K562 (cell line): ENCODE results near the gene SCFD2. TPM values are rescaled to one million over a fixed set of nuclear protein-coding genes. Genes with fewer than 3 reads are reported as not detected.

Experiments
- ATAC-seq: fragments of 200-7000 bp; cut with Tn5 transposase; 3 replicates; pipeline ENCODE4 v1.9.1; 2020; ENCODE audit warnings: moderate library complexity
- BruUV-seq: library from RNA; stranded (reverse); fragments of 400-500 nt; replicated peaks from 2 replicates; lab custom pipeline; 2021; lab: Mats Ljungman, UMichigan
- CTCF ChIA-PET: fragments of 300-600 bp; formaldehyde crosslinking; extraction: SDS; loops from one replicate; lab custom pipeline; 2021; ENCODE audit warnings: low intra/inter-chr PET ratio; lab: Yijun Ruan, JAX
- POLR2A ChIA-PET: fragments of 300-600, 350-650 bp; sonication (Branson Sonifier 250); formaldehyde crosslinking; extraction: SDS; loops from one replicate; lab custom pipeline; 2021; ENCODE audit warnings: antibody characterized with exemption, inconsistent platforms; lab: Yijun Ruan, JAX
- DNase-seq, 4 experiments: peaks; one replicate each; pipeline versions ENCODE4 v3.0.0 to v3.0.0-alpha.2; 2011 to 2018; ENCODE audit warnings: low spot score in 3 of 4, mixed read lengths in 3 of 4; ENCODE audit errors: extremely low read depth in 1 of 4
- FAIRE-seq: peaks from 2 replicates; lab custom pipeline; 2011; peaks lifted over from hg19 to GRCh38; lab: Jason Lieb, UNC
- H2AFZ ChIP-seq: 2 replicates; pipeline ENCODE4 v1.6.0; 2011; ENCODE audit warnings: low read depth, low read length, control low read depth, inconsistent platforms
- H3K27ac ChIP-seq: fragments of 200-600 bp; 3 replicates; pipeline ENCODE4 v1.8.0; 2011; ENCODE audit warnings: low read depth, mild to moderate bottlenecking, control low read depth, inconsistent platforms, low read length, moderate library complexity, mixed read lengths; ENCODE audit errors: extremely low read depth
- H3K27me3 ChIP-seq, 2 experiments: fragments of 300-600 bp in 1 of 2; 2 replicates in 1 of 2; 3 replicates in 1 of 2; pipeline versions ENCODE4 v1.6.0 to v1.8.0; 2011; ENCODE audit warnings: inconsistent platforms in 2 of 2, low read length in 2 of 2, mild to moderate bottlenecking in 1 of 2, mixed read lengths in 1 of 2, moderate library complexity in 1 of 2; ENCODE audit not compliant: control insufficient read depth in 2 of 2, insufficient read depth in 2 of 2
- H3K36me3 ChIP-seq: fragments of 300-600 bp; 3 replicates; pipeline ENCODE4 v1.8.0; 2011; ENCODE audit warnings: mild to moderate bottlenecking, low read length, inconsistent platforms; ENCODE audit not compliant: control insufficient read depth, insufficient read depth
- H3K4me1 ChIP-seq, 2 experiments: fragments of 200-600 bp in 1 of 2; replicated peaks in 1 of 2; 2 replicates in 1 of 2; 3 replicates in 1 of 2; pipeline versions ENCODE4 v1.5.1 to v1.8.0; 2011; ENCODE audit warnings: inconsistent platforms in 2 of 2, low read length in 2 of 2, mild to moderate bottlenecking in 1 of 2, mixed read lengths in 1 of 2, moderate library complexity in 1 of 2; ENCODE audit not compliant: control insufficient read depth in 2 of 2, insufficient read depth in 2 of 2
- H3K4me2 ChIP-seq: 2 replicates; pipeline ENCODE4 v1.6.1; 2011; ENCODE audit warnings: low read length, control low read depth, inconsistent platforms, mixed read lengths; ENCODE audit not compliant: insufficient read depth
- H3K4me3 ChIP-seq: fragments of 200-600 bp; sonication (generic), shearing (Covaris generic); 2 replicates; pipeline ENCODE4 v1.5.1; 2016; ENCODE audit warnings: control low read depth, inconsistent platforms
- H3K79me2 ChIP-seq: fragments of 200-600 bp; 3 replicates; pipeline ENCODE4 v1.8.0; 2011; ENCODE audit warnings: low read length, inconsistent platforms; ENCODE audit not compliant: control insufficient read depth, insufficient read depth
- H3K9ac ChIP-seq, 2 experiments: 2 replicates each; pipeline versions ENCODE4 v1.6.0 to v1.6.1; 2011; ENCODE audit warnings: low read depth in 2 of 2, low read length in 2 of 2, control low read depth in 1 of 2, inconsistent platforms in 1 of 2, mild to moderate bottlenecking in 1 of 2, mixed read lengths in 1 of 2; ENCODE audit not compliant: insufficient read depth in 1 of 2
- H3K9me1 ChIP-seq: one replicate; pipeline ENCODE4 v1.6.0; 2011; ENCODE audit warnings: inconsistent platforms, mild to moderate bottlenecking, low read length, moderate library complexity; ENCODE audit not compliant: control insufficient read depth, insufficient read depth
- H3K9me3 ChIP-seq: replicated peaks from 2 replicates; pipeline ENCODE4 v1.5.1; 2011; ENCODE audit warnings: low read depth, low read length, inconsistent platforms; ENCODE audit not compliant: control insufficient read depth, insufficient read depth
- H4K20me1 ChIP-seq: replicated peaks from 2 replicates; pipeline ENCODE4 v1.6.1; 2011; ENCODE audit warnings: low read length, inconsistent platforms, mixed read lengths; ENCODE audit not compliant: control insufficient read depth, insufficient read depth
- CBFB ChIP-seq: sonication (generic); formaldehyde crosslinking; IDR thresholded peaks from 2 replicates; pipeline ENCODE4 v1.4.0; 2020; ENCODE audit warnings: mild to moderate bottlenecking, missing genetic modification reagents
- CBX1 ChIP-seq: sonication (generic); IDR thresholded peaks from 2 replicates; pipeline ENCODE4 v1.6.1; 2016; ENCODE audit warnings: antibody characterized with exemption, low read depth, mild to moderate bottlenecking
- ELF4 ChIP-seq: fragments of 450-650 bp; formaldehyde crosslinking; IDR thresholded peaks from 2 replicates; pipeline ENCODE4 v1.4.0; 2022; ENCODE audit warnings: missing genetic modification characterization
- ETV5 ChIP-seq: sonication (generic); formaldehyde crosslinking; IDR thresholded peaks from 2 replicates; pipeline ENCODE4 v1.4.0; 2020; ENCODE audit warnings: low read depth, mild to moderate bottlenecking, missing genetic modification reagents
- FOXP4 ChIP-seq: sonication (generic); formaldehyde crosslinking; IDR thresholded peaks from 2 replicates; pipeline ENCODE4 v1.8.0; 2022; ENCODE audit warnings: mild to moderate bottlenecking, missing genetic modification reagents, borderline replicate concordance
- KLF6 ChIP-seq: fragments of 250-450 bp; sonication (Bioruptor Pico); IDR thresholded peaks from 2 replicates; pipeline ENCODE4 v1.4.0; 2020; ENCODE audit warnings: mild to moderate bottlenecking, moderate library complexity, borderline replicate concordance
- MAX ChIP-seq: sonication (generic); formaldehyde crosslinking; IDR thresholded peaks from 2 replicates; pipeline ENCODE4 v1.9.0; 2022; ENCODE audit warnings: mild to moderate bottlenecking, missing genetic modification reagents
- NELFE ChIP-seq: IDR thresholded peaks from 2 replicates; pipeline ENCODE4 v1.6.1; 2011; ENCODE audit warnings: mild to moderate bottlenecking; ENCODE audit not compliant: insufficient read depth, insufficient read length
- NEUROD1 ChIP-seq: fragments of 150-350 bp; IDR thresholded peaks from 2 replicates; pipeline ENCODE4 v1.6.1; 2014; ENCODE audit warnings: borderline replicate concordance, low read length, low read depth; ENCODE audit not compliant: partially characterized antibody
- SAFB ChIP-seq: fragments of 200-400 bp; formaldehyde crosslinking; IDR thresholded peaks from 2 replicates; pipeline ENCODE4 v1.6.1; 2017; ENCODE audit warnings: low read depth, low read length, borderline replicate concordance
- SMARCB1 ChIP-seq: IDR thresholded peaks from 2 replicates; pipeline ENCODE4 v1.6.1; 2011; ENCODE audit warnings: improper control_type of control experiment, low read depth; ENCODE audit not compliant: insufficient read length
- TFAM ChIP-seq: fragments of 250-450 bp; sonication (Bioruptor Pico); conservative IDR thresholded peaks from 2 replicates; pipeline ENCODE4 v1.5.0; 2021; ENCODE audit warnings: mild to moderate bottlenecking, moderate library complexity
- ZMIZ1 ChIP-seq, 2 experiments: fragments of 150-350 bp in 1 of 2; IDR thresholded peaks; 2 replicates each; pipeline ENCODE4 v1.6.1; 2012 to 2016; ENCODE audit warnings: low read depth in 2 of 2, low read length in 2 of 2, mild to moderate bottlenecking in 1 of 2, moderate library complexity in 1 of 2
- ZNF174 ChIP-seq: fragments of 250-450 bp; sonication (Bioruptor Pico); IDR thresholded peaks from 2 replicates; pipeline ENCODE4 v1.4.0; 2020; ENCODE audit warnings: mild to moderate bottlenecking
- ZNF384 ChIP-seq: IDR thresholded peaks from 2 replicates; pipeline ENCODE4 v1.6.1; 2012; ENCODE audit warnings: low read depth, low read length, improper control_type of control experiment
- WGBS: fragments of 100-300 bp; shearing (Covaris generic); methylation state at CpG from one replicate; pipeline ENCODE4 v1.1.6; 2016; ENCODE audit warnings: low coverage, mixed read lengths; ENCODE audit not compliant: insufficient coverage; ENCODE audit errors: missing lambda C conversion rate; 5-methylcytosine and 5-hydroxymethylcytosine counted together
- in situ Hi-C: fragments of 300-500 bp; cut with MboI; formaldehyde crosslinking; loops from 4 replicates; pipeline ENCODE4 v1.15.0; 2018; ENCODE audit warnings: inconsistent platforms, mixed read lengths
- intact Hi-C: fragments of 100-400 bp; cut with micrococcal nuclease; formaldehyde crosslinking; loops from 2 replicates; pipeline ENCODE4 v1.14.2; 2022
- polyA plus RNA-seq, 8 experiments: library from polyadenylated mRNA; depleted of rRNA in 4 of 8; stranded (reverse) in 5 of 8; unstranded in 3 of 8; fragments of >200 nt; fragmentation: Nextera tagmentation in 2 of 8; fragmentation: Illumina TruSeq in 1 of 8; extraction: Ambion mirVana in 2 of 8; extraction: Trizol in 1 of 8; gene quantifications; 2 replicates each; pipeline versions ENCODE4 v1.2.1 to v1.2.3, GENCODE V29; 2011 to 2014; ENCODE audit warnings: inconsistent platforms in 1 of 8, missing spikeins in 1 of 8
- total RNA-seq, 7 experiments: library from RNA; depleted of rRNA in 6 of 7; stranded (reverse); fragments of >200 nt in 6 of 7; fragmentation: Illumina TruSeq in 2 of 7; extraction: Trizol in 2 of 7; gene quantifications; 2 replicates each; pipeline versions ENCODE4 v1.2.1 to v1.2.3, GENCODE V29; 2011 to 2021; ENCODE audit warnings: low replicate concordance in 1 of 7
- TF ChIP-seq, protein P1 (sequence below), 2 experiments: fragments of 200-800 bp in 1 of 2; sonication (Bioruptor generic) in 1 of 2; sonication (generic) in 1 of 2; formaldehyde crosslinking in 1 of 2; IDR thresholded peaks in 1 of 2; conservative IDR thresholded peaks in 1 of 2; 2 replicates each; pipeline versions ENCODE4 v1.5.0 to v1.6.1; 2016 to 2020; ENCODE audit warnings: missing compliant biosample characterization in 1 of 2, missing genetic modification characterization in 1 of 2, missing genetic modification reagents in 1 of 2

SCFD2 gene
- total and polyA plus RNA-seq, 9 of the 15 experiments (the other 6 are each of a cell fraction or from before 2014, with no cell fraction given), result 5.7 to 30.3 (median 22.8) TPM

- 79% methylated on average over 1 of the region's 1 CpG for WGBS
- Histone ChIP-seq H3K4me2 (no peak overlapping the region), H3K9me1 (no peaks in the 10 kb centered on the region), H3K27me3 (no peaks in the 10 kb centered on the region), H4K20me1 (no peaks in the 10 kb centered on the region), H3K9ac (no peak overlapping the region), H2AFZ (no peak overlapping the region), H3K4me3 (no peak overlapping the region), H3K27ac (no peak overlapping the region), H3K36me3 (no peaks in the 10 kb centered on the region), H3K79me2 (no peaks in the 10 kb centered on the region), H3K4me1 (no peaks in the 10 kb centered on the region), H3K9me3 (no peaks in the 10 kb centered on the region)
- intact Hi-C loops (no loop called here), in situ Hi-C loops (no loop called here)
- POLR2A ChIA-PET, result no interaction called here
- ATAC-seq (no peak), DNase-seq (no peak), FAIRE-seq (no peak)
- CTCF ChIA-PET, result interaction anchor here (0.5 kb wide), 1 partner anchor 26 kb away, joined by 4 read pairs; no protein-coding TSS in a partner anchor
- no TSS peak for BruUV-seq
- no peak for TF ChIP-seq TFAM
- TF ChIP-seq KLF6 (CRISPR knock-in tag), result no peak
- no peak for TF ChIP-seq FOXP4 (CRISPR knock-in tag)
- TF ChIP-seq NELFE, result no peak
- no peak for TF ChIP-seq MAX
- no peak for TF ChIP-seq NEUROD1
- TF ChIP-seq ETV5 (CRISPR knock-in tag), result no peak
- TF ChIP-seq ZNF384, result no peak
- no peak for TF ChIP-seq ELF4 (CRISPR knock-in tag)
- no peak for TF ChIP-seq ZNF174
- no peak for TF ChIP-seq SAFB
- TF ChIP-seq CBX1, result no peak
- no peak for TF ChIP-seq SMARCB1
- TF ChIP-seq, protein P1, sequence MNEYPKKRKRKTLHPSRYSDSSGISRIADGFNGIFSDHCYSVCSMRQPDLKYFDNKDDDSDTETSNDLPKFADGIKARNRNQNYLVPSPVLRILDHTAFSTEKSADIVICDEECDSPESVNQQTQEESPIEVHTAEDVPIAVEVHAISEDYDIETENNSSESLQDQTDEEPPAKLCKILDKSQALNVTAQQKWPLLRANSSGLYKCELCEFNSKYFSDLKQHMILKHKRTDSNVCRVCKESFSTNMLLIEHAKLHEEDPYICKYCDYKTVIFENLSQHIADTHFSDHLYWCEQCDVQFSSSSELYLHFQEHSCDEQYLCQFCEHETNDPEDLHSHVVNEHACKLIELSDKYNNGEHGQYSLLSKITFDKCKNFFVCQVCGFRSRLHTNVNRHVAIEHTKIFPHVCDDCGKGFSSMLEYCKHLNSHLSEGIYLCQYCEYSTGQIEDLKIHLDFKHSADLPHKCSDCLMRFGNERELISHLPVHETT (CRISPR knock-in tag; conservative IDR thresholded peaks at IDR 0.05 in 1 of 2, IDR thresholded peaks at IDR 0.05 in 1 of 2), result no peak
- TF ChIP-seq CBFB (CRISPR knock-in tag), result no peak
- no peak for TF ChIP-seq ZMIZ1 (IDR thresholded peaks at IDR 0.05; ENCODE audit: low read depth in 2 of 2, low read length in 2 of 2)
These were observed 428.0 kb downstream of the SCFD2 start for GRCh38 chr4:52937829-52938228.
